Right atrium auricular region (tissue), 2 donors: ENCODE results near the gene FRMPD2. TPM values are rescaled to one million over a fixed set of nuclear protein-coding genes. Genes with fewer than 3 reads are reported as not detected.

ENCODE experiments used
- DNase-seq: peaks from one replicate; pipeline ENCODE4 v3.0.0-alpha.2; 2019; ENCODE audit warnings: low spot score
- H3K27ac ChIP-seq, 2 donors: fragments of 200-600 bp; sonication (generic); 1 replicate in 1 of 2; 2 replicates in 1 of 2; pipeline ENCODE4 v1.5.1; 2016 to 2019
- H3K27me3 ChIP-seq, 2 donors: fragments of 200-600 bp; sonication (generic); one replicate each; pipeline versions ENCODE4 v1.5.1 to v1.6.0; 2017 to 2019
- H3K36me3 ChIP-seq: fragments of 200-600 bp; sonication (generic); one replicate; pipeline ENCODE4 v1.5.1; 2016
- H3K4me1 ChIP-seq, 2 donors: fragments of 200-600 bp; sonication (generic); one replicate each; pipeline versions ENCODE4 v1.5.1 to v1.6.0; 2017 to 2019
- H3K4me3 ChIP-seq, 2 donors: fragments of 200-600 bp; sonication (generic); 1 replicate in 1 of 2; 2 replicates in 1 of 2; pipeline ENCODE4 v1.5.1; 2017 to 2019; ENCODE audit warnings: mild to moderate bottlenecking in 1 of 2, moderate library complexity in 1 of 2
- H3K9me3 ChIP-seq, 2 donors: fragments of 200-600 bp; sonication (generic); one replicate each; pipeline ENCODE4 v1.5.1; 2019
- CTCF ChIP-seq, 2 donors: fragments of 200-600 bp; sonication (generic); IDR thresholded peaks; one replicate each; pipeline ENCODE4 v1.5.1; 2019; ENCODE audit warnings: antibody characterized with exemption in 2 of 2
- total RNA-seq, 2 donors: library from RNA; depleted of rRNA; stranded (reverse); fragments of >200 nt; gene quantifications; one replicate each; pipeline ENCODE4 v1.1.0, GENCODE V29; 2016

The FRMPD2 gene
- total RNA-seq, 2 donors from 2014 or later: 1.2 to 7.5 TPM

GRCh38 chr10:48302515-48303476 lies 28.3 kb upstream of the FRMPD2 start:
- Histone ChIP-seq H3K9me3 (no peaks in the 10 kb centered on the region), H3K36me3 (no peaks in the 10 kb centered on the region), H3K4me3 (no peak overlapping the region), H3K27ac (no peak overlapping the region), H3K27me3 (no peaks in the 10 kb centered on the region), H3K4me1 (peaks cover 0 to 11% of the 10 kb centered on the region in 2 donors)
- no peak for DNase-seq
- TF ChIP-seq CTCF (IDR thresholded peaks at IDR 0.05): no peak

- Histone ChIP-seq H3K36me3 (no peaks in the 10 kb centered on the region), H3K9me3 (no peaks in the 10 kb centered on the region), H3K4me1 (no peaks in the 10 kb centered on the region), H3K4me3 (no peak overlapping the region), H3K27ac (no peak overlapping the region), H3K27me3 (no peaks in the 10 kb centered on the region)
- no peak for DNase-seq
- no peak for TF ChIP-seq CTCF (IDR thresholded peaks at IDR 0.05)
Measured at GRCh38 chr10:48300556-48300955, 26.1 kb upstream of the FRMPD2 start.

GRCh38 chr10:48299692-48300091 lies 25.2 kb upstream of the FRMPD2 start:
- Histone ChIP-seq H3K36me3 (no peaks in the 10 kb centered on the region), H3K9me3 (no peaks in the 10 kb centered on the region), H3K27ac (no peak overlapping the region), H3K4me3 (no peak overlapping the region), H3K27me3 (no peaks in the 10 kb centered on the region), H3K4me1 (no peaks in the 10 kb centered on the region)
- DNase-seq: no peak
- TF ChIP-seq CTCF (IDR thresholded peaks at IDR 0.05): no peak

- H3K9me3 ChIP-seq: no peaks in the 10 kb centered on the region
- H3K27me3 ChIP-seq: no peaks in the 10 kb centered on the region
- no peak overlapping the region for H3K4me3 ChIP-seq
- DNase-seq: no peak
- no peaks in the 10 kb centered on the region for H3K4me1 ChIP-seq
- H3K27ac ChIP-seq: no peak overlapping the region
- no peaks in the 10 kb centered on the region for H3K36me3 ChIP-seq
- no peak for TF ChIP-seq CTCF (IDR thresholded peaks at IDR 0.05)
Measured at GRCh38 chr10:48299066-48299465, 24.6 kb upstream of the FRMPD2 start.

- Histone ChIP-seq H3K9me3 (peaks cover 0 to 4% of the 10 kb centered on the region in 2 donors), H3K27me3 (no peaks in the 10 kb centered on the region), H3K4me1 (no peaks in the 10 kb centered on the region), H3K27ac (no peak overlapping the region), H3K4me3 (no peak overlapping the region), H3K36me3 (no peaks in the 10 kb centered on the region)
- DNase-seq: no peak
- TF ChIP-seq CTCF (IDR thresholded peaks at IDR 0.05): no peak
Measured at GRCh38 chr10:48296576-48297098, 22.1 kb upstream of the FRMPD2 start.
